Mesendoderm (in vitro differentiated cells): Measurements from ENCODE around the gene DTNB.

Experiments used
- DNase-seq: peaks from one replicate; pipeline ENCODE4 v3.0.0; 2013
- H2AK5ac ChIP-seq: 2 replicates; pipeline ENCODE4 v1.6.1; 2013; ENCODE audit warnings: low read length, inconsistent platforms
- H2BK120ac ChIP-seq: 2 replicates; pipeline ENCODE4 v1.6.1; 2013; ENCODE audit warnings: low read depth, mild to moderate bottlenecking, low read length, moderate library complexity, mixed read lengths
- H2BK15ac ChIP-seq: replicated peaks from 2 replicates; pipeline ENCODE4 v1.6.1; 2013; ENCODE audit warnings: low read depth, mild to moderate bottlenecking, moderate library complexity
- H2BK5ac ChIP-seq: 2 replicates; pipeline ENCODE4 v1.6.1; 2013; ENCODE audit warnings: low read length, inconsistent platforms
- H3K18ac ChIP-seq: 2 replicates; pipeline ENCODE4 v1.6.1; 2013; ENCODE audit warnings: mild to moderate bottlenecking, low read length, mixed read lengths
- H3K23ac ChIP-seq: one replicate; pipeline ENCODE4 v1.6.1; 2013; ENCODE audit warnings: low read length
- H3K27ac ChIP-seq: 2 replicates; pipeline ENCODE4 v1.5.1; 2013; ENCODE audit warnings: low read depth, mild to moderate bottlenecking, inconsistent platforms, low read length, moderate library complexity
- H3K27me3 ChIP-seq: 2 replicates; pipeline ENCODE4 v1.6.1; 2013; ENCODE audit warnings: low read length, control low read depth, mild to moderate bottlenecking, inconsistent platforms; ENCODE audit not compliant: insufficient read depth, poor library complexity
- H3K36me3 ChIP-seq: 2 replicates; pipeline ENCODE4 v1.6.1; 2013; ENCODE audit warnings: low read length, inconsistent platforms; ENCODE audit not compliant: control insufficient read depth, insufficient read depth
- H3K4ac ChIP-seq: one replicate; pipeline ENCODE4 v1.6.1; 2013; ENCODE audit warnings: low read depth, mild to moderate bottlenecking, low read length, moderate library complexity
- H3K4me1 ChIP-seq: 2 replicates; pipeline ENCODE4 v1.6.1; 2013; ENCODE audit warnings: low read depth, low read length, inconsistent platforms; ENCODE audit not compliant: control insufficient read depth
- H3K4me2 ChIP-seq: 2 replicates; pipeline ENCODE4 v1.6.1; 2013; ENCODE audit warnings: low read length
- H3K4me3 ChIP-seq: 2 replicates; pipeline ENCODE4 v1.5.1; 2013; ENCODE audit warnings: mild to moderate bottlenecking, low read length
- H3K56ac ChIP-seq: one replicate; pipeline ENCODE4 v1.6.1; 2013; ENCODE audit warnings: low read length
- H3K79me1 ChIP-seq: 2 replicates; pipeline ENCODE4 v1.6.1; 2013; ENCODE audit warnings: low read length, inconsistent platforms
- H3K79me2 ChIP-seq: 2 replicates; pipeline ENCODE4 v1.6.1; 2013; ENCODE audit warnings: mild to moderate bottlenecking, low read length; ENCODE audit not compliant: control insufficient read depth, insufficient read depth
- H3K9ac ChIP-seq: 2 replicates; pipeline ENCODE4 v1.6.1; 2013; ENCODE audit warnings: low read length, inconsistent platforms
- H4K5ac ChIP-seq: one replicate; pipeline ENCODE4 v1.6.1; 2013; ENCODE audit warnings: low read length
- H4K8ac ChIP-seq: one replicate; pipeline ENCODE4 v1.6.1; 2013; ENCODE audit warnings: low read depth, mild to moderate bottlenecking, control low read depth, low read length, moderate library complexity
- WGBS: extraction: QIAGEN DNeasy Blood & Tissue Kit; methylation state at CpG from one replicate; pipeline ENCODE4 v1.1.7; 2013; ENCODE audit warnings: low lambda C conversion rate, missing lambda C conversion rate; ENCODE audit not compliant: insufficient coverage; ENCODE audit errors: extremely low coverage; 5-methylcytosine and 5-hydroxymethylcytosine counted together

DTNB gene

GRCh38 chr2:25367296-25367695 is 306.1 kb downstream of the DTNB start:
- H2AK5ac ChIP-seq, result no peak overlapping the region
- no peak overlapping the region for H3K56ac ChIP-seq
- H3K4me1 ChIP-seq, result peaks cover 5% of the 10 kb centered on the region

DNA sequence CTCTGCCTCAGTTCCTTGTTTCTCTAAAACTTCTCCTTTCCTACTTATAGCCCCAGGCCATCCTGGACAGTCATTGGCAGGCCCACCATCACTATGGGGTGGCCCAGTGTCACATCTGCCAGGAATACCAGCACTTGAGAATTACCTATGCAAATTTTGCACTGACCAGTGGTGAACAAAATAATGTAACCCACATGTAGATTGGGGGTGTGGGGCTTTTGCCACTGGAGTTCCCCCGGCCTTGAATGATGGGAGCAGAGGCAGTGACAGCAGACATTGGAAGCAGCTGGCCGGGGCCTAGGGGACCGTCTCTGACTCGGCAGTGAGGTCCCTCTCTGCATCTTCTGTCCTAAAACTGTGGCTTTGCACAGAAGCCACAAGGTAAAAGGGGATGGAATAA is 306.7 kb downstream of the DTNB start:
- no peak overlapping the region for H4K8ac ChIP-seq
- no peak overlapping the region for H3K4me2 ChIP-seq
- no peaks in the 10 kb centered on the region for H3K36me3 ChIP-seq
- no peaks in the 10 kb centered on the region for H3K27me3 ChIP-seq
- H3K79me1 ChIP-seq, result no peaks in the 10 kb centered on the region
- H3K56ac ChIP-seq, result no peak overlapping the region
- no CpG with 5 or more reads among the region's 4 CpGs for WGBS
- no peak overlapping the region for H2BK5ac ChIP-seq
- DNase-seq, result no peak
- H2BK120ac ChIP-seq, result no peak overlapping the region
- H3K79me2 ChIP-seq, result no peaks in the 10 kb centered on the region
- no peak overlapping the region for H3K9ac ChIP-seq
- no peak overlapping the region for H3K23ac ChIP-seq
- no peak overlapping the region for H3K27ac ChIP-seq
- H3K4me3 ChIP-seq, result no peak overlapping the region
- no peak overlapping the region for H2AK5ac ChIP-seq
- no peak overlapping the region for H4K5ac ChIP-seq
- H3K4ac ChIP-seq, result no peak overlapping the region
- H3K18ac ChIP-seq, result no peak overlapping the region
- peaks cover 4% of the 10 kb centered on the region for H3K4me1 ChIP-seq
- no peak overlapping the region for H2BK15ac ChIP-seq

More at GRCh38 chr2:25367296-25367695, 306.1 kb downstream of the DTNB start:
- no peak overlapping the region for H3K9ac ChIP-seq
- no peaks in the 10 kb centered on the region for H3K79me2 ChIP-seq
- H3K4ac ChIP-seq, result no peak overlapping the region
- no peaks in the 10 kb centered on the region for H3K79me1 ChIP-seq
- no peak overlapping the region for H2BK15ac ChIP-seq
- no peak overlapping the region for H2BK5ac ChIP-seq
- H3K23ac ChIP-seq, result no peak overlapping the region
- no CpG with 5 or more reads among the region's 9 CpGs for WGBS
- no peak for DNase-seq
- no peaks in the 10 kb centered on the region for H3K36me3 ChIP-seq
- H3K27ac ChIP-seq, result no peak overlapping the region
- no peak overlapping the region for H4K8ac ChIP-seq
- H3K4me3 ChIP-seq, result no peak overlapping the region
- H2BK120ac ChIP-seq, result no peak overlapping the region
- no peaks in the 10 kb centered on the region for H3K27me3 ChIP-seq
- no peak overlapping the region for H3K4me2 ChIP-seq
- H4K5ac ChIP-seq, result no peak overlapping the region
- H3K18ac ChIP-seq, result no peak overlapping the region

- Histone ChIP-seq H3K27me3 (no peaks in the 10 kb centered on the region), H2BK5ac (no peak overlapping the region), H3K23ac (no peak overlapping the region), H2AK5ac (no peak overlapping the region), H2BK120ac (no peak overlapping the region), H3K27ac (no peak overlapping the region), H3K4me3 (no peak overlapping the region), H3K4me1 (peaks cover 3% of the 10 kb centered on the region), H4K5ac (no peak overlapping the region), H4K8ac (no peak overlapping the region), H3K79me1 (no peaks in the 10 kb centered on the region), H3K79me2 (no peaks in the 10 kb centered on the region), H3K18ac (no peak overlapping the region), H3K36me3 (no peaks in the 10 kb centered on the region), H3K4ac (no peak overlapping the region), H3K56ac (peak overlapping the region; percentile 42), H3K4me2 (no peak overlapping the region), H3K9ac (no peak overlapping the region), H2BK15ac (no peak overlapping the region)
- peak; percentile 48 for DNase-seq
- no CpG with 5 or more reads among the region's 5 CpGs for WGBS
Observed at GRCh38 chr2:25365241-25365640, 308.1 kb downstream of the DTNB start.

- H3K4me2 ChIP-seq, result no peak overlapping the region
- no peak for DNase-seq
- H3K56ac ChIP-seq, result no peak overlapping the region
- H3K36me3 ChIP-seq, result no peaks in the 10 kb centered on the region
- peaks cover 3% of the 10 kb centered on the region for H3K4me1 ChIP-seq
- H2BK120ac ChIP-seq, result no peak overlapping the region
- no peak overlapping the region for H2BK5ac ChIP-seq
- H3K18ac ChIP-seq, result no peak overlapping the region
- no peak overlapping the region for H2BK15ac ChIP-seq
- no peak overlapping the region for H3K9ac ChIP-seq
- no peak overlapping the region for H3K23ac ChIP-seq
- WGBS, result no CpG with 5 or more reads among the region's 7 CpGs
- H4K8ac ChIP-seq, result no peak overlapping the region
- no peak overlapping the region for H3K4ac ChIP-seq
- no peaks in the 10 kb centered on the region for H3K79me1 ChIP-seq
- no peak overlapping the region for H4K5ac ChIP-seq
- no peak overlapping the region for H2AK5ac ChIP-seq
- H3K4me3 ChIP-seq, result no peak overlapping the region
- no peak overlapping the region for H3K27ac ChIP-seq
- no peaks in the 10 kb centered on the region for H3K79me2 ChIP-seq
- no peaks in the 10 kb centered on the region for H3K27me3 ChIP-seq
Observed at GRCh38 chr2:25363733-25364132, 309.6 kb downstream of the DTNB start.

DNA sequence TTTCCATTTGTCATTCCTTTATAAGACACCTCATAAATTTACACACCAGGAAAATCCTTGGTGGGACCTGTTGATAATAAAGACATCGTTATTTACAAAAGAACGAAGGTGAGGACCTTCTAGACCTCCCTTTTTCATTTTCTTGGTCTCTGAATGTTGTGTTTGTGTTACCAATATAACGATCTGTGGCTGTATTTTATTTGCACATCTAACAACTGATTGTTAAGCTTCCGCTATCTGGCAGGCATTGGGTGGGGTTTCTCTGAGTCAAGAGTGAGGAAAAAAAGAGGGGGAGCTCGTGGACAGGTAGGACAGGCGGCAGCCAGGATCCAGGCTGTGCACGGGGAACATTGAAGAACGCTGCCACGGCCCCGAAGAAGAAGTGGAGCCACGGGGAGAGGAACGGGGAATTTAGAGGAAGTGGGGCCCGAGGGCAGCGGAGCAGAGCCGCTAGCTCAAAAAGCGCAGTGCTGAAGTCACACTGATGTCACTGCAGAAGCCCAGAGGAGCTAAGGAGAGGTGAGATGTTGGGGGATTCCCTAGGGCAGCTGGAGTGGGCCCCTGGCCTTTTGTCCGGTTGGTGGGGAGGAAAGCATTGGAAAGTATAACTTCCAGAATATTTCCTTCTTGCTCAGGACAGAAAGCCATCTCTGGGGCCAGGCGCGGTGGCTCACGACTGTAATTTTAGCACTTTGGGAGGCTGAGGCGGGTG is 310.8 kb downstream of the DTNB start:
- Histone ChIP-seq H3K56ac (peak overlapping the region; percentile 29), H4K5ac (peak overlapping the region; percentile 81), H3K36me3 (no peaks in the 10 kb centered on the region), H4K8ac (no peak overlapping the region), H3K27me3 (no peaks in the 10 kb centered on the region), H2BK15ac (no peak overlapping the region), H3K9ac (no peak overlapping the region), H3K4me1 (peaks cover 3% of the 10 kb centered on the region), H3K23ac (no peak overlapping the region), H2BK5ac (no peak overlapping the region), H2AK5ac (no peak overlapping the region), H3K27ac (no peak overlapping the region), H3K79me2 (no peaks in the 10 kb centered on the region), H3K79me1 (no peaks in the 10 kb centered on the region), H3K4ac (no peak overlapping the region), H3K4me3 (no peak overlapping the region), H3K4me2 (no peak overlapping the region), H3K18ac (no peak overlapping the region), H2BK120ac (no peak overlapping the region)
- WGBS, result no CpG with 5 or more reads among the region's 21 CpGs
- DNase-seq, result no peak

- Histone ChIP-seq H3K4ac (no peak overlapping the region), H4K5ac (no peak overlapping the region), H3K27me3 (no peaks in the 10 kb centered on the region), H3K79me1 (no peaks in the 10 kb centered on the region), H4K8ac (no peak overlapping the region), H2BK15ac (no peak overlapping the region), H3K4me1 (peaks cover 3% of the 10 kb centered on the region), H2AK5ac (no peak overlapping the region), H2BK120ac (no peak overlapping the region), H3K23ac (no peak overlapping the region), H3K18ac (no peak overlapping the region), H3K9ac (no peak overlapping the region), H3K36me3 (no peaks in the 10 kb centered on the region), H3K79me2 (no peaks in the 10 kb centered on the region), H2BK5ac (no peak overlapping the region), H3K56ac (peak overlapping the region; percentile 29), H3K4me2 (no peak overlapping the region), H3K27ac (no peak overlapping the region), H3K4me3 (no peak overlapping the region)
- no CpG with 5 or more reads among the region's 16 CpGs for WGBS
- DNase-seq, result peak; percentile 97
Observed at GRCh38 chr2:25362049-25362433, 311.3 kb downstream of the DTNB start.
